GM21825 (cell line): ENCODE measurements around the gene CDC20.
"Not testable (repeated sequence)": the region's sequence is repeated elsewhere in the genome, so short reads cannot be mapped to it uniquely, and the experiment has no call there.

ENCODE experiments used
- ATAC-seq: cut with Tn5 transposase; IDR thresholded peaks from one replicate; pipeline ENCODE4 v1.9.1; 2021; ENCODE audit warnings: mild to moderate bottlenecking, moderate library complexity; ENCODE audit not compliant: unreplicated experiment

CDC20 gene

GRCh38 chr1:43354471-43354870, 4.3 kb upstream of the CDC20 start:
- no peak for ATAC-seq

GRCh38 chr1:43354936-43355335, 3.8 kb upstream of the CDC20 start:
- ATAC-seq: no peak

GRCh38 chr1:43357251-43357650, 1.5 kb upstream of the CDC20 start:
- no peak for ATAC-seq

GRCh38 chr1:43358121-43358745, 548 bp upstream of the CDC20 start:
- ATAC-seq: peak; percentile 23

- ATAC-seq: no peak
Measured at GRCh38 chr1:43359696-43360095, 915 bp downstream of the CDC20 start.

GRCh38 chr1:43360616-43361015, 1.8 kb downstream of the CDC20 start:
- no peak for ATAC-seq

- ATAC-seq: no peak
Measured at GRCh38 chr1:43363283-43363934, 4.6 kb downstream of the CDC20 start.

GRCh38 chr1:43363935-43364525, 5.2 kb downstream of the CDC20 start:
- ATAC-seq: no peak

GRCh38 chr1:43365678-43366077, 6.9 kb downstream of the CDC20 start:
- ATAC-seq: no peak

- no peak for ATAC-seq
Measured at GRCh38 chr1:43366179-43366578, 7.4 kb downstream of the CDC20 start.

- no peak for ATAC-seq
Measured at GRCh38 chr1:43366601-43367025, 7.8 kb downstream of the CDC20 start.

- ATAC-seq: peak; percentile 24
Measured at GRCh38 chr1:43367026-43367903, 8.5 kb downstream of the CDC20 start.

GRCh38 chr1:43367904-43368645, 9.3 kb downstream of the CDC20 start, which contains the start of gene ELOVL1:
TSS of gene ELOVL1 (minus strand) at chr1:43368011. CDS start at chr1:43365609, 2,402 bp downstream.
- peak; percentile 68 for ATAC-seq

- no peak for ATAC-seq
Measured at GRCh38 chr1:43368646-43369020, 9.9 kb downstream of the CDC20 start.

- not testable (repeated sequence) for ATAC-seq
Measured at GRCh38 chr1:43369779-43370178, 11.0 kb downstream of the CDC20 start.

GRCh38 chr1:43370564-43370963, 11.8 kb downstream of the CDC20 start:
- ATAC-seq: no peak

GRCh38 chr1:43372172-43372571, 13.4 kb downstream of the CDC20 start:
- no peak for ATAC-seq

GRCh38 chr1:43373066-43373940, 14.5 kb downstream of the CDC20 start:
- no peak for ATAC-seq

GRCh38 chr1:43376723-43377235, 18.0 kb downstream of the CDC20 start:
- no peak for ATAC-seq
